ENCODE data around the gene DHX9. TPM values are rescaled to one million over a fixed set of nuclear protein-coding genes. Genes with fewer than 3 reads are reported as not detected.

DHX9 gene
- total RNA-seq, 1 experiment from 2014 or later = 220 TPM

GRCh38 chr1:182862827-182863226 is 23.7 kb downstream of the DHX9 start:
- Histone ChIP-seq H3K79me2 (ENCODE audit: insufficient read depth, low read length) (peaks cover 100% of the 10 kb centered on the region), H3K4me2 (ENCODE audit: low read length) (no peak overlapping the region), H3K27ac (ENCODE audit: low read depth, low read length) (no peak overlapping the region), H3K9ac (ENCODE audit: low read length) (no peak overlapping the region), H3K4me1 (ENCODE audit: control insufficient read depth in 1 of 2, insufficient read depth in 2 of 2, low read length in 2 of 2) (no peaks in the 10 kb centered on the region), H3K36me3 (ENCODE audit: control insufficient read depth in 1 of 2, insufficient read depth in 2 of 2, low read length in 2 of 2) (peaks cover 90 to 95% of the 10 kb centered on the region in 2 experiments), H3K4me3 (replicated peaks in 1 of 2; ENCODE audit: low read depth in 1 of 2, low read length in 2 of 2) (no peak overlapping the region), H4K20me1 (ENCODE audit: insufficient read depth) (peaks cover 24% of the 10 kb centered on the region; the same call in 1 of the 2 replicates), H3K27me3 (ENCODE audit: insufficient read depth, low read length) (no peaks in the 10 kb centered on the region), H2AFZ (ENCODE audit: low read depth, low read length, poor library complexity, severe bottlenecking) (no peak overlapping the region), H3K9me2 (ENCODE audit: insufficient read depth) (no peaks in the 10 kb centered on the region), H3K9me3 (ENCODE audit: control insufficient read depth in 1 of 2, insufficient read depth in 1 of 2, low read depth in 1 of 2, low read length in 2 of 2) (no peaks in the 10 kb centered on the region)
- BruUV-seq (replicated peaks) = no TSS peak
- DNase-seq (ENCODE audit: low read depth, low spot score) (no peak), ATAC-seq (no peak)
- ChIA-PET CTCF (no interaction called here), POLR2A (no interaction called here), RAD21 (ENCODE audit: low non-redundant PET in 1 of 2, low total read pairs in 2 of 2, uncharacterized antibody in 2 of 2, unreplicated experiment in 2 of 2) (no interaction called here)
- intact Hi-C loops (cut with micrococcal nuclease) = no loop called here
- TF ChIP-seq CEBPB (IDR thresholded peaks at IDR 0.05; ENCODE audit: low read depth) (no peak), SRF (IDR thresholded peaks at IDR 0.05; ENCODE audit: low read depth) (no peak), ZFX (IDR thresholded peaks at IDR 0.05) (no peak), SP1 (IDR thresholded peaks at IDR 0.05; ENCODE audit: low read depth) (no peak), REST (IDR thresholded peaks at IDR 0.05; ENCODE audit: low read depth) (no peak), MAX (IDR thresholded peaks at IDR 0.05) (no peak), EZH2phosphoT487 (IDR thresholded peaks at IDR 0.05; ENCODE audit: borderline replicate concordance) (no peak), POLR2AphosphoS5 (IDR thresholded peaks at IDR 0.05; ENCODE audit: low read depth, low read length) (no peak), FOSL1 (IDR thresholded peaks at IDR 0.05; ENCODE audit: low read depth) (no peak), ATF3 (IDR thresholded peaks at IDR 0.05) (no peak), SIN3A (IDR thresholded peaks at IDR 0.05; ENCODE audit: low read depth) (no peak)

Data from HCT116 (cell line).